Measurements from ENCODE around the gene AHCYL2. TPM values are rescaled to one million over a fixed set of nuclear protein-coding genes. Genes with fewer than 3 reads are reported as not detected.
"Not testable (repeated sequence)": the region's sequence is repeated elsewhere in the genome, so short reads cannot be mapped to it uniquely, and the experiment has no call there.

AHCYL2 gene
- polyA plus RNA-seq, 1 donor from 2014 or later, result 5.5 TPM

DNA sequence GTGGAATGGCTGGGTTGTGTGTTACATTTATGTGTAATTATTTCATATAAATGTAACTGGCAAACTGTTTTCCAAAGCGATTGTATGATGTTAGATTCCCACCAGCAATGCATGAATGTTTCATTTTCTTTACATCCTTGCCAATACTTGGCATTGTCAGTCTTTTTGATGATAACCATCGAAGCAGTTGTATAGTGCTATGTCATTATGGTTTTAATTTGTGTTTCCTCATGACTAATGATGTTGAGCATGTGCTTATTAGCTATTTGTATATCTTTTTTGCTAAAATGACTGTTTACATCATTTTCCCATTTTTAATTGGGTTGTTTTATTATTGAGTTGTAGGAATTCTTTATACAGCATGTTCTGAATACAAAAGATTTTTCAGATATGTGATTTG lies 22.3 kb downstream of the AHCYL2 start:
- Mint-ChIP-seq H3K36me3 (peaks cover 13% of the 10 kb centered on the region), H3K4me1 (peaks cover 0 to 11% (median 7%) of the 10 kb centered on the region in 3 donors)

DNA sequence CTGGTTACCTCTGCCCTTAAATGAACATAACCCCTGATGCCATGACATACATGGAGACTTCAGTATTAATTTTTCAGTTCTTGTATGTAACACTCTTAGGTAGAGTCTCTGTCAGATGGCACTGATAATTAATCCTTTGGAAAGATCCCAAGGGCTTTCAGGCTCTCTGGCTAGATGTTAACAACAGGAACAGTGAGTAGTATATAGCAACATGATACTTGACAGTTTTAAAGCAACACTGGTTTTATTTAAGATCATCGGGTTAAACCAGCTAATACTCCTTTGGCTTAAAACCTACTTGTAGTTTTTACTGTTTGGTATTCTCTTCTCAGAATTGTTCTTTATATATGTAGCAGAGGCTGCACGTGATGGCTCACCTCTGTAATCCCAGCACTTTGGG lies 27.3 kb downstream of the AHCYL2 start:
- peaks cover 4% of the 10 kb centered on the region for H3K36me3 Mint-ChIP-seq
- peaks cover 3 to 12% (median 9%) of the 10 kb centered on the region in 3 donors for H3K4me1 Mint-ChIP-seq
- H3K4me3 Mint-ChIP-seq, result no peak overlapping the region
- no peak overlapping the region for H3K27ac Mint-ChIP-seq
- no peaks in the 10 kb centered on the region for H3K27me3 Mint-ChIP-seq
- H3K9me3 Mint-ChIP-seq, result no peaks in the 10 kb centered on the region

More for the DNA sequence above, 22.3 kb downstream of the AHCYL2 start:
- no peaks in the 10 kb centered on the region for H3K27me3 Mint-ChIP-seq
- peaks cover 0 to 7% (median 0%) of the 10 kb centered on the region in 3 donors for H3K9me3 Mint-ChIP-seq
- no peak overlapping the region for H3K4me3 Mint-ChIP-seq
- no peak overlapping the region for H3K27ac Mint-ChIP-seq

DNA sequence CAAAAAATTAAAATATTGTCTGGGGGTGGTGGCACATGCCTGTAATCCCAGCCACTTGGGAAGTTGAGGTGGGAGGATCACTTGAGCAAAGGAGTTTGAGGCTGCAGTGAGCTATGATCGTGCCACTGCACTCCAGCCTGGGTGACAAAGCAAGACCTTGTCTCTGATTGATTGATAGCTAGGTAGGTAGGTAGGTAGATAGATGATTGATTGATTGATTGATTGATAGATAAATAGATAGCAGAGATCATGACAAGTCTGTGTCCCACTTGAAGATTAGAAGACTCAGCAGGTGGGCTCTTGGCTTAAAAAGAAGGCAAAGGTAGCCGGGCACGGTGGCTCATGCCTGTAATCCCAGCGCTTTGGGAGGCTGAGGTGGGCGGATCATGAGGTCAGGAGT lies 27.8 kb downstream of the AHCYL2 start:
- peaks cover 4 to 17% (median 13%) of the 10 kb centered on the region in 3 donors for H3K4me1 Mint-ChIP-seq

DNA sequence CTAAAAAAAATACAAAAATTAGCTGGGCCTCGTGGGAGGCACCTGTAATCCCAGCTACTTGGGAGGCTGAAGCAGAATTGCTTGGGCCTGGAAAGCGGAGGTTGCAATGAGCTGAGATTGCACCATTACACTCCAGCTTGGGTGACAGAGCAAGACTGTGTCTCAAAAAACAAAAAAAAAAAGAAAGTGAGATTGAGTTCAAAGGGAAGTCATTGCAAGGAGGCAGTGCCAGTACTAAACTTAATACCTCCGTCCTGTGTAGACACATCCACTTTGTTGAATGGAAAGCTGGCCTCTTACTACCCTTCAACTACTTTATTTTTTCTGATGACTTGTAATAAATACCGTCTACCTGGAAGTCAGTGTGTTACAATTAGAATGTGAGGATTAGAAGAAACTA lies 31.0 kb downstream of the AHCYL2 start:
- Mint-ChIP-seq H3K9me3 (no peaks in the 10 kb centered on the region), H3K36me3 (peaks cover 4% of the 10 kb centered on the region), H3K4me1 (peaks cover 13 to 30% (median 18%) of the 10 kb centered on the region in 3 donors), H3K27ac (no peak overlapping the region), H3K4me3 (no peak overlapping the region), H3K27me3 (no peaks in the 10 kb centered on the region)

More for the DNA sequence above, 27.8 kb downstream of the AHCYL2 start:
- H3K27me3 Mint-ChIP-seq, H3K9me3 Mint-ChIP-seq, H3K4me3 Mint-ChIP-seq, H3K36me3 Mint-ChIP-seq, H3K27ac Mint-ChIP-seq: not testable (repeated sequence)

DNA sequence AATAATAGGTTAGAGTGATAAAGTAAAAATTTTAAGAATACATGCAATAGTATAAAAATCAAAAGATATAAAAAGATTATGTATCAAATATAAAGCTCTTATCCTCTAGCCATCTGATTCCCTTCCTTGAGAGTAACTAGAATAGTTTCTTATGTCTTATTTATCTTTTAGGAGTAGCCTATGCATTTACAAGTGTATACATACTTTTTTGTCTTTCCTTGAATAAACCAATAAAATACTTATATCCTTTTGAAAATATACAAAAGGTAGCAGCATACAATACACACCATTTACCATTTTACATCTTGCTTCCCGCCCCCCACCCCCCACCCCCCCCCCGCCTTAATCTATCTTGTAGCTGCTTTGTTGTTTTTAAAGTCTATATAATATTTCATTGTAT lies 31.4 kb downstream of the AHCYL2 start:
- no peaks in the 10 kb centered on the region for H3K27me3 Mint-ChIP-seq
- no peak overlapping the region for H3K27ac Mint-ChIP-seq
- H3K36me3 Mint-ChIP-seq, result peaks cover 4% of the 10 kb centered on the region
- no peaks in the 10 kb centered on the region for H3K9me3 Mint-ChIP-seq
- H3K4me1 Mint-ChIP-seq, result peaks cover 13 to 27% (median 18%) of the 10 kb centered on the region in 3 donors
- H3K4me3 Mint-ChIP-seq, result no peak overlapping the region

DNA sequence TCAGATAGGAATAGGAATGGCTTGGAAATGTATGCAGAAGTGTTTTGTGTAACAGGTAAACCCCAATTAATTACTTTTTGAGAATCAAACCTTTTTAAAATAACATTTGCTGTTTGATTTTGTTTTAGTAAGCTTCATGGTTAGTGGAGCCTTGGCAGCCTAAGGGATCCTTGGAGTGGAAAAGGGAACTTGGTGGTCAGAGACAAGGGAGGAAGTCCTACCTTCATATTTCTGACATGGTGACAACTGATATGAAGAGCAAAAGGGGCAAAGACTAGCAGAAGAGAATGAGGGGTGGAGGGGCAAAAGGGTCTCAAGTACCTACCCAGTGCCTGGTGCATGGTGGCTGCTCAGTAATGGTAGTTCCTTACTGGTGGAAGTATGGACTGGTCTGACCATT lies 32.3 kb downstream of the AHCYL2 start:
- no peak overlapping the region for H3K27ac Mint-ChIP-seq
- H3K9me3 Mint-ChIP-seq, result no peaks in the 10 kb centered on the region
- no peaks in the 10 kb centered on the region for H3K27me3 Mint-ChIP-seq
- peak overlapping the region in 1 of 4 donors; percentile 12 for H3K4me3 Mint-ChIP-seq
- H3K4me1 Mint-ChIP-seq, result peaks cover 14 to 24% (median 14%) of the 10 kb centered on the region in 3 donors
- peaks cover 6% of the 10 kb centered on the region for H3K36me3 Mint-ChIP-seq

DNA sequence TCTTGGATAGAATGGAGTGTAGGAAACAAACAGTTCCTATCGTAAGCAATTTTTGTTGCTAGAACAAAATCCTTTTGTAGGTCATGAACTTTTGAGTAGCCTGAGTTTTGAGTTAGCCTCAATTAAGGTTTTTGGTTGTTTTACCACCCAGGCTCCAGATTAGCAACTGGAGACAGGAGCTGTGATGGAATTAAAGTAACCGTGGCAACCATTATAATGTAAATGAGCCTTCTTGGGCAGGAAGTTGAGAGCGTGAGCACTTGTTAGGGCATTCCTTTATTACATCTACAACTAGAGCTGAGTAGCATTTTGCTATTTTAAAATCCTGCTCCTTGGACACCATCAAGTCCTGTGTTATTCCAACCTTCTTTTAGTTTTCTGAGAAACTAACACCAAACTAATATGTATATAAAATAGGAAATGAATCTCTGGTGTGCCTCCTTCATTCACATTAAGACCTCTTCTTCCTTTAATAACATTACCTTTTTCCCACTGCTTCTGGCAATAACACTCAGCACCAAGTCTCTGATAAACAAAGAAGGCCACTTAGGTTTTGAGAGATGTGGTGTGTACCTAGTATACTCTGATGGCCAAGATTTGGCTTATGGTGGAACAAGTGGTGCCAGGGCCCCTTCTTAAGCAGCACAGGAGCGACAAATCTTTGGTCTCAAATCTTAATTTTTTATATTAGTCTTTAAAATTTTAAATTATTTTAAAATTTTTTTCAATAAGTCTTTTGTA lies 34.0 kb downstream of the AHCYL2 start:
- Mint-ChIP-seq H3K4me3 (peak overlapping the region in 1 of 4 donors; percentile 72), H3K36me3 (peaks cover 6% of the 10 kb centered on the region)

DNA sequence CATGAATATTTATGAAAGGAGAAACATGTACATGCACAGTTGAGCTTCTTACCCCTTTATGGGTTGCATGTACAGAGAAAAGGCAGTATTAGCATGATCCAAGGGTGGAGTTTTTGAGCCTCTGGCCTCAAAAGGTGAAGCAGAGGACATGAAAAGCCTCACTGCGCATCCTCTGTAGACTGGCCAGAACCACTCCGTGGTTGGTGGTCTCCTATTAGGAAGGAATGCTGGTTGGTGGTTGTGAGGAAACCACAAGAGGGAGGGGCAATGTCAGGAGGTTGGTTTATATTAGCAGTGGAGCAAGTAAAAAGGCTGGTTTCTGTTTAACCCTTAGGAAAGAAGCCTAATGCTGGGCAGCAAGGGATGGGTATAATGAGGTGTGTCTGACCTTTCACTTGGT lies 37.5 kb downstream of the AHCYL2 start:
- H3K27ac Mint-ChIP-seq, result no peak overlapping the region
- H3K4me1 Mint-ChIP-seq, result peaks cover 10 to 25% (median 14%) of the 10 kb centered on the region in 3 donors
- H3K36me3 Mint-ChIP-seq, result peaks cover 3% of the 10 kb centered on the region
- peak overlapping the region in 1 of 4 donors; percentile 33 for H3K4me3 Mint-ChIP-seq
- H3K27me3 Mint-ChIP-seq, result no peaks in the 10 kb centered on the region
- no peaks in the 10 kb centered on the region for H3K9me3 Mint-ChIP-seq

More for the DNA sequence above, 34.0 kb downstream of the AHCYL2 start:
- Mint-ChIP-seq H3K27ac (no peak overlapping the region), H3K27me3 (no peaks in the 10 kb centered on the region), H3K9me3 (no peaks in the 10 kb centered on the region), H3K4me1 (peaks cover 13 to 30% (median 19%) of the 10 kb centered on the region in 3 donors)

DNA sequence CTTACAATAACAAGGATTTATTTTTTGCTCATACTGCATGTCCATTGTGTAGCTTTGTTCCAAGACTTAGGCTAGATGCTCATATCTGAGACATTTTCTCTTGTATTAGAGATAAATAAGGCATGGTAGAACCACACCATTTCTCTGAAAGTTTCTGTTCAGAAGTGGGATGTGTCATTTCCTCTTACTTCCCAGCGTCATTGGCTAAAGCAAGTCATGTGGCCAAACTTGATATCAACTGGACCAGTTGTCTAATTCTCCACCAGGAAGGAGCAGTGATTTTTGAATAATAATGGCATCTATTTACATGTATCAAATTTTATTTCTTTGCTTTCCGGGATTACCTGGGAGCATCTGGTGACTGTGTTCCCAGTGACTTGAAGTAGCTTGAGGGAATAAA lies 38.3 kb downstream of the AHCYL2 start:
- peaks cover 3% of the 10 kb centered on the region for H3K36me3 Mint-ChIP-seq
- H3K27me3 Mint-ChIP-seq, result no peaks in the 10 kb centered on the region
- H3K27ac Mint-ChIP-seq, result no peak overlapping the region
- no peak overlapping the region for H3K4me3 Mint-ChIP-seq
- peaks cover 9 to 24% (median 19%) of the 10 kb centered on the region in 3 donors for H3K4me1 Mint-ChIP-seq
- H3K9me3 Mint-ChIP-seq, result no peaks in the 10 kb centered on the region

DNA sequence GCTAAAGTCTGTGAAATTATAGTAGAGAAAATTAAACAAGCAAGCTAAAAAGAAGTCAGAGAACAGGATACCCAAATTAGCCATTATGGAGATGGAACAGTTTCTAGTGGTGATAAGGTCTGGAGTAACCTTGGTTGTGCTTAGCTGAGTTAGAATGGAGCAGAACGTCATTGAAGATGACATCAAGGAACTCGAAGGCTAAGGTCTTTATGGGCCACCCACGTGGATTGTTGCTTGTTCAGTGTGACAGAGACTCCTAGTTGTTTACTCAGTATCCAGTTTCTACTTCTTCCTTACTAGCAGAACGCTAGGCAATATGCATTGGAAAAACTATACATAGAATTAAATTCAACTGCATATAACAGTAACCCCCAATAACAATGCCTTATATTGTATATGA lies 39.7 kb downstream of the AHCYL2 start:
- Mint-ChIP-seq H3K27me3 (no peaks in the 10 kb centered on the region), H3K9me3 (no peaks in the 10 kb centered on the region), H3K36me3 (peaks cover 1% of the 10 kb centered on the region), H3K4me1 (peaks cover 3 to 16% (median 10%) of the 10 kb centered on the region in 3 donors), H3K4me3 (no peak overlapping the region), H3K27ac (no peak overlapping the region)

DNA sequence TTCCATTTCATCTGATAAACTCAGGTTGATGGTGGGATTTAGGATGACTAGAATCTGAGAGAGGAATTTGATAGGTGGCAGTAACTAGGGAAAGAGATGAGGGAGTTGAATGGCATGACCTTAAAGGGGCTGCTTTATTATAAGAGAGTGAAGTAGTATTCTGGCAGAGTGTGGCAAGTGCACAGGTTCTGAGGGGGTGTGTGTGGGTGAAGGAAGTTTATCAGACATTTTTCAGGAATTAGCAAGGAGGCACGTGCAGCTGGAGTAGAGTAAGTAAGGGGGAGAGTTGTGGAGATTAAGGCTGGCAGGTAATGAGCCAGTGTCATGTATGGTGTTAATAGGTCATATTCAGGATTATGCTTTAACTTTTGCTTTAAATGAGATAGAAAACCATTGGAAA lies 40.5 kb downstream of the AHCYL2 start:
- no peak overlapping the region for H3K4me3 Mint-ChIP-seq
- H3K9me3 Mint-ChIP-seq, result no peaks in the 10 kb centered on the region
- H3K27ac Mint-ChIP-seq, result no peak overlapping the region
- H3K36me3 Mint-ChIP-seq, result peaks cover 1% of the 10 kb centered on the region
- no peaks in the 10 kb centered on the region for H3K27me3 Mint-ChIP-seq
- peaks cover 5 to 16% (median 15%) of the 10 kb centered on the region in 3 donors for H3K4me1 Mint-ChIP-seq

DNA sequence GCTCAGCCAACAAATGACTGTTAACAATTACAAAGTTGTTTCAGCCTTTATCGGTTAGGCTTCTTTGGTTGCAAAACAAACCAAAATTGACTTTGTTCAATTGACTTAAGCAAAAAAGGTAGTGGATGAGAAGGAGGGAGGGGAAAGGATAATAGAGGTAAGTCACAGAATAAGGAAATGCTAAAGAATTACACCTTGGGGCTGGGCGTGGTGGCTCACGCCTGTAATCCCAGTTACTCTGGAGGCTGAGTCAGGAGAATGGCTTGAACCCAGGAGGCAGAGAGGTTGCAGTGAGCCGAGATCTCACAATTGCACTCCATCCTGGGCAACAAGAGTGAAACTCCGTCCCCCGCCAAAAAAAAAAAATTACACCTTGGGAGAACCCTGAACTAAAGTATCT lies 41.4 kb downstream of the AHCYL2 start:
- Mint-ChIP-seq H3K9me3 (no peaks in the 10 kb centered on the region), H3K27me3 (no peaks in the 10 kb centered on the region), H3K4me1 (peaks cover 12 to 22% (median 22%) of the 10 kb centered on the region in 3 donors), H3K27ac (no peak overlapping the region), H3K4me3 (no peak overlapping the region), H3K36me3 (peaks cover 1% of the 10 kb centered on the region)

DNA sequence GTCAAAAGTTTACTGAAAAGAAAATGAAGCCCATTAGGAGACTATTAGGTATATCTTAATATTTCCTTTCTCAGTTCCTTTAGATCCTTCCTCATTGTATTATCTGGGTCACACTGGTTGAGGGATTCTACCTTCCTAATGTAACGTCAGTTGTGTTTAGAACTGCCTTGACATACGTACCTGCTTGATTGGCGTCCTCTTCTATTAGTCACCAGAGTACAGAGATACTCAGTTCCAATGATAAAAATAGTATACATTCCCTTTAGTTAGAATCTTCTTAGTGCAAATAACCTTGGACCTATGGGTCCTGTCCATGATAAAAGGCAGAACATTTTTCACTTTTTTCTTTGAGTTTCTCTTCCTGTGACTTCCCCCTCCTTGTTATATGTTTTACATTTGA lies 45.2 kb downstream of the AHCYL2 start:
- Mint-ChIP-seq H3K36me3 (peaks cover 8% of the 10 kb centered on the region), H3K9me3 (no peaks in the 10 kb centered on the region), H3K27ac (no peak overlapping the region), H3K27me3 (no peaks in the 10 kb centered on the region), H3K4me3 (peak overlapping the region in 1 of 4 donors; percentile 9), H3K4me1 (peaks cover 13 to 21% (median 20%) of the 10 kb centered on the region in 3 donors)

DNA sequence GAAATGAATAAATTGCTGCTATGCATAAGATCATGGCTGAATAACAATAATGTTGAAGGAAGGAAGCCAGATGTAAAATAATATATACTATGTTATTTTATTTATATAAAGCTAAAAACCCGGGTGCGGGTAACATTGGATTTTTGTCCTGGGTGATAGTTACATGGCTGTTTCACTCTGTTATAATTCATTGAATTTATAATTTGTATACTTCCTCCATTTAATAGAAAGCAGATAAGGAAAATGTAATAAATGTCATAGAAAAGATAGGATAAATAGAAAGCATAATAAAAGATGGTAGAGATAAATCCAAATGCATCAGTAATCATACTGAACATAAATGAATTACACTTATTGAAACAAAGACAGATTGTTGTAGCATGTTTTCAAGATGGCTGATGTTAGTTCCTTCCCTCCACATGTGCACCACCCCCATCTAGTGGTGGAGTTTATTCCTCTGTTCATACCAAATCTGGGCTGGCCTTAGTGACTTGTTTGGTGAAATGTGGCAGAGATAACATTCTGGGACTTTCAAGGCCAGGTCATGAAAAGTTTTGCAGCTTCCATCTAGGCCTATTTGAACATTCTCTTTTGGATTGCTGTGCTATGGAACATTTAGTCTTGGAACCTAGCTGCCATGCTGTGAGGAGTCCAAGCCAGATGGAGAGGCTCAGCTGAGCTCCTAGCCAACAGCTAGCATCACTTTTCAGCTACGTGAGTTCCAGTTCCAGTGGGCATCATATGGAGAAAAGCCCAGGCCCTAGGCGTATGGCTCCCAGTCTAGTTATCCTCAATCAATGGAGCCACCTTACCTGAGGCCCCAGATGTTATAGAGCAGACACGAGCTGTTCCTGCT lies 46.9 kb downstream of the AHCYL2 start:
- Mint-ChIP-seq H3K4me3 (peak overlapping the region in 3 of 4 donors; percentile 60 to 85 (median 79)), H3K27me3 (no peaks in the 10 kb centered on the region), H3K9me3 (no peaks in the 10 kb centered on the region), H3K27ac (peak overlapping the region in 2 of 3 donors; percentile 18 to 46), H3K4me1 (peaks cover 13 to 21% (median 20%) of the 10 kb centered on the region in 3 donors), H3K36me3 (peaks cover 8% of the 10 kb centered on the region)

DNA sequence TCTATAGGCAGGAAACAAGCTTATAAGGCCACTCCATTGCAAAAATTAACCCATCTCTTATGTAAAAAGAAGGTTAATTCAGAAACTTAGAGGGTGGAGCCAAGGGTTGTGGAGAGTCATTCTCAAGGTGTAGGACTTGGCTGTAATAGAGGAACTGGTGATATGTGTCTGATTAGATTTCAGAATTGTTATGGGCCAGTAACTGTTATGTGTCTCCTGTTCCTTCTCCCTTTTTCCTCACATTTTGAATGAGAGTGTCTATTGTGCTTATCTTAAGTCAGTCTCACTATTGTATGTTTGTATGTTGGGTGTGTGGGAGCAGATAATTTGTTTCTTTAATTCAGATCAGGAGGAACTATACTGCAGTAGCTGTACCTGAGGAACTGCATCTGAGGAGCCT lies 49.1 kb downstream of the AHCYL2 start:
- Mint-ChIP-seq H3K27me3 (no peaks in the 10 kb centered on the region), H3K4me3 (no peak overlapping the region), H3K27ac (no peak overlapping the region), H3K9me3 (no peaks in the 10 kb centered on the region), H3K36me3 (peaks cover 10% of the 10 kb centered on the region), H3K4me1 (peaks cover 15 to 17% (median 15%) of the 10 kb centered on the region in 3 donors)
